Measurements from ENCODE around the gene ANXA3.

Gene ANXA3

DNA sequence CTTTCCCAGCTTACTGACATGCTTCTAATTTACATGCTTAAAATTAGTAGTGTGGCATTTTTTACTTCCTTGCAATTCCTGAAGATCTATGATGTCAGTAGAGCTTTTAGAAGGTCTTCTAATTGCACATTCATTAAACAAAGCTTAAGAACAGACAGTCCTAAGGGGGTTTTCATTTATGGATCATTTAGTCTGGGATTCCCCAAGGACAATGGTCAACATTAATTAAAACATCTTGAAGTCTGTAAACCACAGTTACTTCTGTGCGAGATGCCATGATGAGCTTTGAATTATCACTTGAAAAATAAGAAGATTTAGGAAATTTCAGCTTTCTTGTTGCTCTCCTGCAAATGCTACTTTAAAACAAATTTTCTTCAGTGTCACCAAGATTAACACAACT, 20.2 kb downstream of the ANXA3 start:
- TF ChIP-seq, protein P1, sequence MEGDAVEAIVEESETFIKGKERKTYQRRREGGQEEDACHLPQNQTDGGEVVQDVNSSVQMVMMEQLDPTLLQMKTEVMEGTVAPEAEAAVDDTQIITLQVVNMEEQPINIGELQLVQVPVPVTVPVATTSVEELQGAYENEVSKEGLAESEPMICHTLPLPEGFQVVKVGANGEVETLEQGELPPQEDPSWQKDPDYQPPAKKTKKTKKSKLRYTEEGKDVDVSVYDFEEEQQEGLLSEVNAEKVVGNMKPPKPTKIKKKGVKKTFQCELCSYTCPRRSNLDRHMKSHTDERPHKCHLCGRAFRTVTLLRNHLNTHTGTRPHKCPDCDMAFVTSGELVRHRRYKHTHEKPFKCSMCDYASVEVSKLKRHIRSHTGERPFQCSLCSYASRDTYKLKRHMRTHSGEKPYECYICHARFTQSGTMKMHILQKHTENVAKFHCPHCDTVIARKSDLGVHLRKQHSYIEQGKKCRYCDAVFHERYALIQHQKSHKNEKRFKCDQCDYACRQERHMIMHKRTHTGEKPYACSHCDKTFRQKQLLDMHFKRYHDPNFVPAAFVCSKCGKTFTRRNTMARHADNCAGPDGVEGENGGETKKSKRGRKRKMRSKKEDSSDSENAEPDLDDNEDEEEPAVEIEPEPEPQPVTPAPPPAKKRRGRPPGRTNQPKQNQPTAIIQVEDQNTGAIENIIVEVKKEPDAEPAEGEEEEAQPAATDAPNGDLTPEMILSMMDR (IDR thresholded peaks at IDR 0.05; ENCODE audit: low read depth, low read length, missing control alignments) = no peak
- DNase-seq (ENCODE audit: low read depth) = no peak
- H3K4me3 ChIP-seq (ENCODE audit: low read depth, low read length) = no peak overlapping the region

DNA sequence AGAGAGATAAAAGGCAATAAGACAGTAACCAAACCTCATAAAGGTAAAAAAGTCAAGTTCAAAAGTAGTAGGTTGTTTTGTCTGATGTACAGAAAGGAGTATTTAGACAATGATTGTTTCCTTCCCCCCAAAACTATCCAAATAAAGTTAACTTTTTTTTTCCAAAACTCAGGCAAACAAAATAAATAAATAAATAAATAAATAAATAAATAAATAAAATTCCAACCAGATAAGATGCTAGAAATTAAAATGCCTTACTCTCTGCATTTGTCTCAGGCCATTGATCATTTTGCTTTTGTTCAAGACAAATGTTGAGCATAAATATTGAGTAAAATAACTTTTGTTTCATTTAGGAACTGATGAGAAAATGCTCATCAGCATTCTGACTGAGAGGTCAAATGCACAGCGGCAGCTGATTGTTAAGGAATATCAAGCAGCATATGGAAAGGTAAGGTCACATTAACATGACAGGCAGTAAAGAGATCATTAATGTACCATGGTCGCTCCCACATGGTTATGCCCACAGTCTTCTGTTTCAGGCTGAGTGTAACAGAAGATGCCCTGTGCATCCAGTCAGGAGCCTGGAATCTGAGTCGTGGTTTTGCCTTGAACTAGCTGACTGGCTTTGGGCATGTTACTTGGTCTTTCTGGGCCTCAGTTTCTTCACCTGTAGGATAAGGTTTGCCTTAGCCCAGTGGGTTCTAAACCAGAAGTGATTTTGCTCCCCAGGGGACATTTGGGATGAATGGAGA, 27.3 kb downstream of the ANXA3 start:
- TF ChIP-seq, protein P1 (IDR thresholded peaks at IDR 0.05; ENCODE audit: low read depth, low read length, missing control alignments) = no peak
- no peak for DNase-seq (ENCODE audit: low read depth)
- no peak overlapping the region for H3K4me3 ChIP-seq (ENCODE audit: low read depth, low read length)

DNA sequence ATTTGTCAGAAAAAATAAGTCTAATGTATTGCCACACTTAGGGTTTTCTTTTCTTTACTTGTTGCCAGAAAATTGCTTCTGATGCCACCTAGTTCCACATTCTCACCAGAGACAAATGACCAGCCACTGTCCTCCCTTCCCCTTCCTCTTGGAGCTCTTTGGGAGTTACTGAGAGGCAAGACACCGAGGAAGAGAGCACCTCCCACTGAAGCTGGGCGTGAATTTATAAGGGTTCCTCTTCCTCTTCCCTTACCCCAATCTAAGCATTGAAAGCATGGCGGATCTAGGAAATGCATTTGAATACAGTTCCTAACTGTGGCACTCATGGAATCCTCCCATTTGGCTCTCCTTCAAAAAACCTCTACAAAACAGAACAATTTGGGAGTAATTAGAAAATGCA, 30.0 kb downstream of the ANXA3 start:
- DNase-seq (ENCODE audit: low read depth) = no peak
- no peak overlapping the region for H3K4me3 ChIP-seq (ENCODE audit: low read depth, low read length)
- TF ChIP-seq, protein P1 (IDR thresholded peaks at IDR 0.05; ENCODE audit: low read depth, low read length, missing control alignments) = no peak

DNA sequence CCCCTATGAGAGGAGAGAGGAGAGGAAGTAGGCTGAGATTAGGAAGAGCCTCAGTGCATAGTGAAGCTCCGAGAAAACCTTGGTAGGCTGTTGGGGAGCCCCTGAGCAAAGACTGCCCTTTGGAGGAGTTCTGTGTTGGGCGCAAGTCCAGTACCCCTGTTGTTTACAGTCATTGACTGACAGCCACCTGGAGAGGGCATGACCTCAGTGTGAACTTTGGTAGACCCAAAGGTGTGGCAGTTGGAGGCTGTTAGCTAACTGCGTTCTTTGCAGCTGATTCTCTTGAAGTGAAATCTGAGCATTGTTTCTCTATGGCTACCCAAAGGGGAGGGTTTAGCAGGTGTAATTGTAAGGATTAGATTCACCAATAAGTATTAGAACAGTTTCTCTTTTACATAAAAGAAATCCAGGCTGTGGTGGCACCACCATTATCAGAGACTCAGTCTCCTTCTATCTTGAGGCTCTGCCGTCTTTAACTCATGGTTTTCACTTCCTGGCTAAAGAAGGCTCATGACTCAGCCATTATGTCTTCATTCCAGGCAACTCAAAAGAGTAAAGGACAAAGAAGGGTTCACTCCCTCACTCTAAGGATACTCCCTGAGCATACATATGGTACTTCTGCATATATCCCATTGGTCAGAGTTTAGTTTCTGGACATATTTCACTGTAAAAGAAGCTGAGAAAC, 33.4 kb downstream of the ANXA3 start:
- DNase-seq (ENCODE audit: low read depth) = no peak
- TF ChIP-seq, protein P1 (IDR thresholded peaks at IDR 0.05; ENCODE audit: low read depth, low read length, missing control alignments) = no peak
- H3K4me3 ChIP-seq (ENCODE audit: low read depth, low read length) = no peak overlapping the region

DNA sequence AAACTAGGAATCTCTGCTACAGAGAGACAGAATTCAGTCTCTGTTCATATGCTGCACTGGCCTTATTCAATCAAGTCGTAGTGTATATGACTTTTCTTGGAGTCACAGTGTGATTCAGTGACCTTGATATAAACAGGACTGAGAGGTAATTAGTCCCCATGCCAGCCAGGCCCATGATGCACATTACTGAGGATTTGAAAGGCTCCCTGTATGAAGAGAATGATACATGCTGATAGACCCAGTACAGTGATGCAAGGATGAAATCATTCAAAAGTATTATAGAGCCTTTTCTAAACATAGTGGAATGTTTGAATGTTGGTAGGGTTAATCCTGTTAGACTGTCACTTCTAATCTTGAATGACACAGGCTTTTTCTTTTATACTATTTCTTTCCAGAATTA, 34.1 kb downstream of the ANXA3 start:
- no peak overlapping the region for H3K4me3 ChIP-seq (ENCODE audit: low read depth, low read length)
- TF ChIP-seq, protein P1 (IDR thresholded peaks at IDR 0.05; ENCODE audit: low read depth, low read length, missing control alignments) = no peak
- DNase-seq (ENCODE audit: low read depth) = no peak

DNA sequence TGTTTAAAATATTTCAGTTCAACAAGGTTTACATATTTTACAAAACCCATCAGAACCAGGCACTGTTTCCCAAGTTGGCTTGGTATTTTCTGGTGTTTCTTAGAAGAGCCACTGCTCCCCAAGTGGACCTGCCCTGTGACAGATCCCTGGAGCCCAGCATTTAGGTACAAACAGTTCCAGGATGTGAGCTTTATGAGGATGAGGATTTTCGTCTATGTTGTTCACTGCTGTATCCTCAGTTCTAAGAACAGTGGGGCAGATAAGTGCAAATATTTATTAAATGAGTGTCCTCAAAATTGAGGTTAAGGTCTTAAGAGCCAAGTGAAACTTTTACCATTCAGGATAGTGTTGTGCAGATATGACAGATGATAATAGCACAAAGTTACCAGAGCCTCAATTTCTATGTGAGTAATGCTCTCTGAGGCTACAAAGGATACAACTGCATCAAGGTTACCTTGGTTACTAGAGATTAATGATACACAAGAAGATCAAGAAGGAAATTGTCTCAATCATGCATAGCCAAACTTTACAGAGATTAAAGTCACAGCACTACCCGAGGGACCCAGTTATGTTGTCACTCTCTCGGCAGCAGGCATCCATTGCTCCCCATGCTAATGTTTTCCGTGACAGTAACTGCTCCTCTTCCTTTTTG, 37.5 kb downstream of the ANXA3 start:
- TF ChIP-seq, protein P1 (IDR thresholded peaks at IDR 0.05; ENCODE audit: low read depth, low read length, missing control alignments) = no peak
- no peak overlapping the region for H3K4me3 ChIP-seq (ENCODE audit: low read depth, low read length)
- DNase-seq (ENCODE audit: low read depth) = no peak
